ENCODE data around the gene THAP4.

Gene THAP4

DNA sequence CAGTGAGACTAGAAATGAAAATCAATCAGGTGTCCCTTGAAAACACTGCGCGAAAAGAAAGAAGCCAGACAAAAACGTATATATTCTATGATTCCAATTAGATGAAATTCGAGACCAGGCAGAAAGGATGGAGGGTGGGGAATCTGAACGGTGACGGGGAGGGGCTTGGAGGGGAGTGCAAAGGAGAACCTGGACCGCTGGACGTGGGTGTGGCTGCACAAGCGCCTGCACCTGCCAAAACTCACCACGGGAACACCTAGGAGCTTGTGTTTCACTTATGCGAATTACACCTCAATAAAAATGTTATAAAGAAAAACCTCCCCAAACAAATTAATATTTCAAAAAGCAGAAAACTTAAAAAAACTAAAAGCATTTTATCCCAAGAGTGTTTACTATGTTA, 21.9 kb downstream of the THAP4 start:
- DNase-seq (ENCODE audit: extremely low read depth in 1 of 2, low read depth in 1 of 2), result no peak

GRCh38 chr2:241613017-241613780, 23.8 kb downstream of the THAP4 start:
- DNase-seq (ENCODE audit: extremely low read depth in 1 of 2, low read depth in 1 of 2), result no peak

DNA sequence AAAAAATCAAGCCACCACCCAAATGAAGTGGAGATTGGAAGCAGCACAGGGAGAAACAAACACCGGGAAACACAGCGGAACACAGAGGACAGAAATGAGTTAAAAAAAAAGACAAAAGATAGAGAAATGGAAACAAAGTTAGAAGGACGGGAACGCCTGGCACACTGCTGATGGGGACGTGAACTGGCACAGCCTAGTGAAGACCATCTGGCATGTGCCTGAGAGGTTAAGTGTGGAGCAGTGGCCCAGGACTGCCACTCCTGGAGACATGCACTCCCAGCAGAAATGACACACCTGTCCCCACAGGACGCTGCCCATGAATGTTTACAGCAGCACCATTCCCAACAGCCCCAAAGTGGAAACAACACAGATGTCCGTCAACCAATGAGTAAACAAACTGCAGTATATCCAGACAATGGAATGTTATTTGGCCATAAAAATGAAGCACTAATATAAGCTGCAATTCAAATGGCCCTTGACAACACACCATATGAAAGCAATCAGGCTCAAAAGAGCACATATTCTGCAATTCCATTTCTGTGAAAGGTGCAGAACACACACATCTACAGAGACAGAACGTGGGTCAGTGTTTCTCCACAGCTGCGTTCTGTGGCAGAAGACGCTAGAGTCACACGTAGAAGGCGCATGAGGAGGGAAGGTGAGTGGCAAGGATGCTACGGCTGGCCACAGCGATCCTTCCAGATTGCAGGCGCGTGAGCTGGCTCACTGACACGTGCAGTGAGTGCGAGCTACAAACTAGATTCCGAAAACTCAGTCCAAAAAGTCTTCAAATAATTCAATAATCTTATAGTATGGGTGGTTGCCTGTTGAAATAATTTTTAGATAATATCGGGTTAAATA, 24.6 kb downstream of the THAP4 start:
- DNase-seq (ENCODE audit: extremely low read depth in 1 of 2, low read depth in 1 of 2), result no peak

GRCh38 chr2:241611062-241611461, 25.9 kb downstream of the THAP4 start:
- no peak for DNase-seq (ENCODE audit: extremely low read depth in 1 of 2, low read depth in 1 of 2)

DNA sequence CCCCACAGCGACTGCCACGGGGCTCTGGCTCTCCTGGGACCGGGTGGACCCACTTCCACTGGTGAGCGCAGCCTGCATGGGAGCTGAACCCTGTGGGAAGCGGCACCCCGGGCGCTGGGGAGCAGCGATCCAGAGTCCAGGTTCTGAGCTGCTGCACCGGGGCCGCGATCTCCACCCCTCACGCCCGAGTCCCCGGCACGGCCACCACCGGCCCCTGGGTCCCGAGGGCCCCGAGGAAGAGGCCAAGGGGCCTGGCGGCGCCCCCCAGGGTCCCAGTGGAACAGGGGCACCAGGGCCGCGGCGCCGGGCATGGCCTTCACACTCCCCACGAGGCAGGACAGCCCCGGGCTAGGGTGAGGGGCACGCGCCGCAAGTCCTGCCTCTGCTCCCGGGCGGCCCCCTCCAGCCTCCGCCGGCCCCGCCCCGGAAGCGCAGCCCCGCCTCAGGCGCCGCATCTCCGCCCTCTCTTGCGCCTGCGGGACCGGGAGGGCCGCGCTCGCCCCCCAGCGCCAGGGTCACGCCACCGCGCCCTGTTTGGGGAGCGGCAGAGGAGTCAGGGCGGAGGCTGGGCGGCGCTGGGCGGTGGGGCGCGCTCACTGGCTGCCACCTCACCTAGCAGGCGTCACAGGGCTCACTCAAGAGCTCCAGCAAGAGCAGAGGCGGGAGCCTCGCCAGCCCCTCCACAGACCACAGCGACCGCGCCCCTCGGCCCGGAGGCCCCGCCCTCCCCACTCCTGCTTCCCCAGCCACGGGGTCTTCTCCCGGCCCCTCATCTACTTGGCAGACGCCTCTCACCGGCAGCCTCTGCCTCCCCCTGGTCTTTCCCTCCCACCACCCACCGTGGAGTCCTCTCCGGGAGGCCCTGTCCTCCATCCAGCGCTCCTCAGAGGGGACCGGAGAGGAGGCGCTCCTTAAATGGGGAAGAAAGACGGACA, 26.8 kb downstream of the THAP4 start:
- DNase-seq (ENCODE audit: extremely low read depth in 1 of 2, low read depth in 1 of 2), result peak; percentile 82 to 84

GRCh38 chr2:241608881-241609280, 28.1 kb downstream of the THAP4 start:
- no peak for DNase-seq (ENCODE audit: extremely low read depth in 1 of 2, low read depth in 1 of 2)

DNA sequence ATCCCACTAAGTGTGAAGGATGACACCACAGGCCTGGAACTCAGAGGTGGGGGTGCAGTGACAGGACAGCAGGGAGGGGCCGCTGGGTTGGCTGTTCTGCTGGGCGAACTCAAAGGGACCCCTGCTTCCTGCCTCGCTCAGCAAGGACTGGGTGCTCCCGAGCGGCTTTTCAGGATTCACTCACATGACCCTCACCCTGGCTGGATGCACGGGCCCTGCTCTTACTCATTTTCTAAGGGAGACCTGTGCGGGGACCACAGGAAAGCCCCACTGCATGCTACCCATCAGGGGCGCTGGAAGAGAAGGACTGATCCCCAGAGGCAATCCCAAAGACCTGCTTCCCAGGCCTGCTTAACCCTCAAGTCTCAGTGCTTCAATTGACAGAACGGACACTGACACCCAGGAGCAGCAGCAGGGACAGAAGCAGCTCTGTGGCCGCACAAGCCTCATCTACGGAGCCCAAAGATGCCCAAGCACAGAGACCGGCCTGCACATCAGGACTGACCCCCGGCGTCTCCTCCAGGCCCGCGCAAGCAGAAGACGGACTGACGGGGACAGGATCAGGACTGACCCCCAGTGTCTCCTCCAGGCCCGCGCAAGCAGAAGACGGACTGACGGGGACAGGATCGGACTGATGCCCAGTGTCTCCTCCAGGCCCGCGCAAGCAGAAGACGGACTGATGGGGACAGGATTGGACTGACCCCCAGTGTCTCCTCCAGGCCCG, 29.6 kb downstream of the THAP4 start:
- DNase-seq (ENCODE audit: extremely low read depth in 1 of 2, low read depth in 1 of 2), result no peak

DNA sequence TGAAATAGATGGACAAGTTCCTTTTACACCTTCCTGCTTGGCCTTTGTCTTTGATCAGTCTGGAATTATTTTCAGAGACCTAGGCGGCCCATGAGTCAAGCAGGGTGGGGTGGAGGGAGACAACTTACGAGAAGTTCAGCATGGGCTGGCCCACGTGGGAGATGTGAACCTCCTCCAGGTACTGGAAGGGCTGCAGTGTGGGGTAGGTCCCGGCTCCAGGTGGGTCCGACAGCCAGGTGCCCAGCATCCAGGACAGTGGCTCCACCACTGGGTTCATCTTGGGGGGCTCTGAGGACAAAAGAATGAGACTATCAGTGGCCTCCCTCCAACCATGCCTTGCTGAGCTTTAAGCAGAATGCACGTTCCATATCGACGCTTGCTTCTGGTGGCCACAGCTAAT, 30.8 kb downstream of the THAP4 start:
- no peak for DNase-seq (ENCODE audit: extremely low read depth in 1 of 2, low read depth in 1 of 2)

- DNase-seq (ENCODE audit: extremely low read depth in 1 of 2, low read depth in 1 of 2), result no peak
Measured at GRCh38 chr2:241603686-241604085, 33.3 kb downstream of the THAP4 start.

DNA sequence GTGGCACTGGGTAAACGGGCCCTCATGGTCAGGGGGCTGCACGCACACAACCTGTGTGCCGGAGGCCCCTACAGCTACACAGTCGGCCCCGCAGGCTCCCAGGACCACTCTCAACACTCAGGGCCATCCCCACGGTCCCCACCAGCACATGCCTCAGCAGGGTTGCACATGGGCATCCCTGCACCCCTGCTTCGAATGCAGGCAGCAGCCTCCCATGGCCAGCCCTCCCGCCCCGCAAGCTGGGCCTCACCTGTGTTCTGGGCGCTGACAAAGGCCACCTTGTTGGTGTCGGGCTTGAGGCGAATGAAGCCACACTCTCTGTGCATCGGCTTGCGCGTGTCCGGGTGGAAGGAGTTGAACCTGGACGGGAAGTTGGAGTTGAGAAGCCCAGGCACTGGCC, 34.2 kb downstream of the THAP4 start:
- no peak for DNase-seq (ENCODE audit: extremely low read depth in 1 of 2, low read depth in 1 of 2)

DNA sequence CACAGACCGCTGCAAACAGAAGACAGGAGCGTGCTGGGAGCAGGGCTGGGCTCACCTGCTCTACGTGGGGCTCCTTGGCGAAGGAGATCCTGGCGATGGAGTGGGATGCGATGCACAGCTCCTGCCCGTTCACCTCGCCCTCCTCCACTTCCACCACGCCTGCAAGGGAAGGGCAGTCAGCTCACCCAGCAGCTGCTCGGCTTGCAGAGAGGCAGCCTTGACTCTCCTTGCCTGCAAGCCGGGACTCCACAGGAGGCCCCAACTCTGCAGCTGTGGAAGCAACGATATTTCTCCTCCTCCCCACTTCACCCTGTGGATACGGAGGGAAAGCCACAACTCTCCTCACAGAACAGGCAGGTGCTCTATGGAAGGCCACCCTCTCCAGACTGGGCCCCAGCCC, 35.1 kb downstream of the THAP4 start:
- DNase-seq (ENCODE audit: extremely low read depth in 1 of 2, low read depth in 1 of 2), result no peak

DNA sequence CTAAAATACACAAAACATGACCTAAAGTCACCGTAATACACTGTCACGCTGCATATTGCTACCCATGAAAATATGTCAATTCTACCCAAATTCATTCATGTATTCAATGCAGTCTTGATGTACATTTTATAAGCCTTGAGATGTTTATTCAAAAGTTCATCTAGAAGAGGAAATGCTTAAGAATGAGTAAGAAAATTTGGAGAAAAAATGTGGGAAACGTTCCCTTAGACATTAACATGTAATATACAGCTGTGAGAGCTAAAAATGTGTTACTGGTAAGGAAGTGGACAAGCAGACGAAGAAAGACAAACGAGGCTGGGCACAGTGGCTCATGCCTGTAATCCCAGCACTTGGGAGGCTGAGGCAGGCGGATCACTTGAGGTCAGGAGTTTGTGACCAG, 37.3 kb downstream of the THAP4 start:
- DNase-seq (ENCODE audit: extremely low read depth in 1 of 2, low read depth in 1 of 2), result no peak

DNA sequence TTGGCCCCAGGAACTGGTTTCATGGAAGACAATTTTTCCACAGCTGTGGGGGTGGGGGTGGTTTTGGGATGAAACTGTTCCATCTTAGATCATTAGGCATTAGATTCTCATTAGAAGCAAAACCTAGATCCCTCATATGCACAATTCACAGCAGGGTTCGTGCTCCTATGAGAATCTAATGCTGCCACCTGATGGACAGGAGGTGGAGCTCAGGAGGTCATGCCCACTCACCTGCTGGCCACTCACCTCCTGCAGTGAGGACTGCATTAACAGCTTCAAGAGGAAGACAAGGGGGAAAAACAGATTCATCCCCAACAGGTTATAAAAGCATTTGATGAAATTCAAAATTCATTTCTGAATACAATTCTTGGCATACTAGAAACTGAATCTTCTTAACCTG, 38.5 kb downstream of the THAP4 start:
- no peak for DNase-seq (ENCODE audit: extremely low read depth in 1 of 2, low read depth in 1 of 2)

GRCh38 chr2:241598061-241598460, 38.9 kb downstream of the THAP4 start:
- no peak for DNase-seq (ENCODE audit: extremely low read depth in 1 of 2, low read depth in 1 of 2)

DNA sequence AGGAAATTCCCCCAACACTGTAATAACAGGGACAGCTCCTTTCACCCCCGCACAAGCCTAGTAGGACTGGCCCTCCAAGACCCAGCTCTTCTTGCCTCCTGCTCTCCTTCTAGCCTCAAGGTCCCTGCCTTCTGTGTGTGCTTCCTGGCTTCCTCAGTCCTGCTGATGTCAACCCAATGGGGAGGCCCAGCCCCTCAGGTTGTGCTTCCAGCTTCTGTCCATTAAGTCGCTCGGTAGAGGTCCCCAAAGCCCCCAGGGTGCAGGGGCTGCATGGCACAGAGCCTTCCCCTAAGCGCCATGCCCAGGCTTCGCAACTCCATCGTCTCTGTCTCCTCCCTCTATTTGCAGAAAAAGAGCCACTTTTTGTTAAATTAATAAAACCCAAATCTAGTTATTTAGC, 39.4 kb downstream of the THAP4 start:
- no peak for DNase-seq (ENCODE audit: extremely low read depth in 1 of 2, low read depth in 1 of 2)

- no peak for DNase-seq (ENCODE audit: extremely low read depth in 1 of 2, low read depth in 1 of 2)
Measured at GRCh38 chr2:241595600-241596140, 41.3 kb downstream of the THAP4 start.

DNA sequence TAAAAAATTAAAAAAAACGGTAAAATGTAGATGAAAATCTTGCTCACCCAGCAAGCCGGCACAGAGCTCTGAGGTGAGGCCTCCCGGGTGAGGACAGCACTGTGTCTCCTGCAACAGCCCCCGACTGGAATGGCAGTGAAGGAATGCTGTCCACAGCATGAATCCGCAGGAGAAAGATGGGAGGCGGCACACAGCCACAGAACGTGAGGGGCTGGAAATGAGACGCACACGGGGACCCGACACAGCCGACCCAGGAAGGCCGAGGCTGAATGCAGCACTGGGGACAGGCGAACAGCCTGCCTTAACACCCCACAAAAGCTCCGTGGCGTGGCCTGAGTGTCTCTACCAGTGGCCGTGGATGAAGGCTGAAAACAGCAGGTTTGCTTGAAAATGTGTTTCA, 43.7 kb downstream of the THAP4 start:
- DNase-seq (ENCODE audit: extremely low read depth in 1 of 2, low read depth in 1 of 2), result no peak

GRCh38 chr2:241592126-241592845, 44.7 kb downstream of the THAP4 start:
- DNase-seq (ENCODE audit: extremely low read depth in 1 of 2, low read depth in 1 of 2), result no peak

Data from activated CD8-positive, alpha-beta memory T cell treated with anti-CD3 and anti-CD28 coated beads for 1 hour (primary cell).